Effector CD4-positive, alpha-beta T cell (primary cell): ENCODE measurements around the gene UBR1.
"Not testable (repeated sequence)": the region's sequence is repeated elsewhere in the genome, so short reads cannot be mapped to it uniquely, and the experiment has no call there.

Source experiments
- DNase-seq: peaks from one replicate; pipeline ENCODE4 v3.0.0-alpha.2; 2020
- total RNA-seq: gene quantifications from one replicate; lab custom pipeline; 2026; lab: John Stamatoyannopoulos, UW

Gene UBR1
- 122 reads per million, percentile 86 among the genes with 10 or more reads in this experiment for total RNA-seq

DNA sequence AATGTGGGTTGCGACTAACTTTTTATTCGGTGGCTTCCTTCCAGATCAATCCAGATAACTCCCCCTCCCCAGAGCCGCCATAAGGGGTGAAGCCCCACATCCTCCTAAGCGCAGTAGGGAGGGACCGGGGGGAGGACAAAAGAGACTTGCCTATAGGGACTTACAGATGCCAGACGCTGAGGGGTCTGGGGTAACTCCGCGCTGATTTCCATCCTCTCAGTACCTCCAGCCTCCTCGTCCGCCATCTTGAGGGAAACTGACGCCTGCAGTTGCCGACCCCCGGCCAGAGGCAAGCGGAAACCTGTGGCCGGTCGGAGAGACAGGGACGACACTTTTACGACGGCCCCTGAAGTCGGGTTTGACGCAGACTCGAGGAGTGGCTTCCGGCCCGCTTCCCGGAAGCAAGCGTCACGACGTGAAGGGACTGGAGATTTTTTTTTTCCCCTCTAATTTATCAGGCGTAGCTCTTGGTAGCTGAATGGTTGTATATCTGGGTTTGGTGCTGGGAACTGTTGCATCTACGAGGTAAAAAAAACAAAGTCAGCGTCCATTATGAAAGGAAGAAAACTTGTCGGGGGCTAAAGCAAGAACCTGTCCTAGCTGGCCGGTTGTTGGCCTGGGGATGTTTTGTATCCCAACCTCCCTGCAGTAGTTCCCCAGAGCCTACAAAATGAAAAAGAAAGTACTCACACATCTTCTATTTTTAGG, at the start of gene UBR1:
UBR1 (minus strand) TSS at position 261 of the 708 bp plus-strand sequence; CDS start at position 245, 16 bp downstream.
- DNase-seq, result peak; percentile 85

GRCh38 chr15:43153269-43153668, 47.4 kb upstream of the UBR1 start:
- DNase-seq, result no peak

- DNase-seq, result no peak
Measured at GRCh38 chr15:43151688-43152087, 45.9 kb upstream of the UBR1 start.

DNA sequence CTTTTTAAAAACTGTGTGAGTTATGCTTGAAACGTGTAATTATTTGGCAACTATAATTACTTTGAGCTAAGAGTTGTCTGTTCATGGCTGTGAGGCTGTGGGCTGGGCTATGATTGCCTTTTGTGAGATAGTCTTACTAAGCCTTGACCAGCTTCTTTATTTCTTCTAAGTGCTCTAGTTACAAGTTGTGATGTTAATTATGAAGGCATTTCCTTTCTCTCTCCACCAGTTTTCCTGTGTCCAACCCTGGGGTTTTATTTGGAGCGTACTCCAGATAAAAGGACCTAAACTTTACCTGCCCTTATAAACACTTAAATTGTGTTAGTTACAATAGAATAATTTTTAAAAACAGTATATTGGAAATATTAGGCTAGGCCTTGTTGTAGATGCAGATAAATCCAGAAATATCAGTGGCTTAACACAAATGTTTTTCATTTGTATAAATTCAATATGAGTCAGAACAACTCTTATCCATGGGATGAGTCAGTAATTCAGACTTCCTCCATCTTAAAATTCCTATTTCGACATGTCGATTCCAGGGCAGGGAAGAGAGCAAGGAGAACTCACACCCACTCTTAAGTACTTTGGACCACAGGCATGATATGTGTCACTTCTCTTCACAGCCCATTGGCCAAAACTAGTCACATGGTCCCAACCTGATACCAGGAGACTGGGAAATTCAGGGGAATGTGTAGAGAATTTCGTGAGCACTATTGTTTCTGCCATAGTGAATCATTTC, 44.5 kb upstream of the UBR1 start:
- no peak for DNase-seq

- DNase-seq, result no peak
Measured at GRCh38 chr15:43146184-43146583, 40.3 kb upstream of the UBR1 start.

DNA sequence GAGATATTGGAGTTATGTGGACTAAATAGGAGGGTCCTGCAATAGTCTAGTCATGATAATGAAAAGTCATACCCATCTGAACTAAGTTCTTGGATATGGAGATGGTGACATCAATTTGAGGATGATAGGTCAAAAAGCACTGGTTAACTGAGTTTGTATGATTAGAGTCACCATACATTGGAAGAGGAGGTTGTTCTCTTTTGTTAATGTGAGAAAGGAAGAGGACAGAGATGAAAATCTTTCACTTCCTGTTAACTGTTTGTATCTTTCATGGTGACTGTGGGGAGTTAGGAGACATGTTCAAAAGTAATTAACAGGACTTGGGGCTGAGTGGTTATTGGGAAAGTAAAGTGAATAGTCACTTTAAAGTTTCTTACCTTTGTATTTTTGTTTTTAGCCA, 38.7 kb upstream of the UBR1 start:
- DNase-seq, result no peak

DNA sequence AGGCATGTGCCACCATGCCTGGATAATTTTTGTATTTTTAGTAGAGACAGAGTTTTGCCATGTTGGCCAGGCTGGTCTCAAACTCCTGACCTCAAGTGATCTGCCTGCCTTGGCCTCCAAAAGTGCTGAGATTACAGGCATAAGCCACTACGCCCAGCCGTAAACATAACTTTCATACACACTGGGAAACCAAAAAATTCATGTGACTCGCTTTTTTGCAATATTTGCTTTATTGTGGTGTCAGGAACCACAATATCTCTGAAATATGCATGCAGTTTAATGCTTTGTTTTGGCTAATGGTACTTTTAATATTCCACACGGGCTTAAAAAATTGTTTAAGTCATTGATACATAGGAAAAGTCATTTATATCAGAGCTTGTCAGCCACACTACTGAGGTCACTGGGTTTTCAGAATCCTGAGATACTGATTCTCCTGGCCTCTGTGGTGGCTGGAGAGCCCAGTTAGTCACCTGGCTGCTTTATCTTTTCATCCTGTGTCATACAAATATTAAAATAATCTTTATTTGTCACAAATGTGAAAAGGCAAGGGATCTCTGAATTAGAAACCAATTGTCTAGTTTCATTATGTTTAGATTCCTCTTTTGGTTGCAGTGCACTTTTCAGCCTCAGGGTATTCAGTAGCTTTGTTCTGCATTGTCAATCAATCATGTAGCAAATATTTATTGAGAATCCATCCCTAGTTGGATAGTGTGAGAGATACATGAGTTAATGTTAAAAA, 37.5 kb upstream of the UBR1 start:
- no peak for DNase-seq

DNA sequence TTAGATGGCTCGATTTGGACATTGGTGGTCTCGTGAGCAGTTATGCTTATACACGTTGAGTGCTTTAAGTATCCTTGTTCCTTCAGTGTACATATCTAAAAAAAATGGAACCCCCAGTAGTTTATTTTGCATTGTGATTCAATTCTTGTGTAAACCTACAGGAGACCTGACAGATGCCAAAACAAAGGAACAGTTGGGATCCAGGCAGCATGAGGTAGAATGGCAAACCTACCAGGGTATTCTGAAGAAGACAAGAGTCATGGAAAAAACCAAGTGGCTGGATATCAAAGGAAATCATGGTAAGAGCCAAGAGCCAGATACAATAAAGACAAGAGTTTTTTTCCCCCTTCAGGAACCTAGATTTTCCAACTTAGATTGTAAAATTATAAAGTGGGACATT, 29.5 kb upstream of the UBR1 start:
- no peak for DNase-seq

DNA sequence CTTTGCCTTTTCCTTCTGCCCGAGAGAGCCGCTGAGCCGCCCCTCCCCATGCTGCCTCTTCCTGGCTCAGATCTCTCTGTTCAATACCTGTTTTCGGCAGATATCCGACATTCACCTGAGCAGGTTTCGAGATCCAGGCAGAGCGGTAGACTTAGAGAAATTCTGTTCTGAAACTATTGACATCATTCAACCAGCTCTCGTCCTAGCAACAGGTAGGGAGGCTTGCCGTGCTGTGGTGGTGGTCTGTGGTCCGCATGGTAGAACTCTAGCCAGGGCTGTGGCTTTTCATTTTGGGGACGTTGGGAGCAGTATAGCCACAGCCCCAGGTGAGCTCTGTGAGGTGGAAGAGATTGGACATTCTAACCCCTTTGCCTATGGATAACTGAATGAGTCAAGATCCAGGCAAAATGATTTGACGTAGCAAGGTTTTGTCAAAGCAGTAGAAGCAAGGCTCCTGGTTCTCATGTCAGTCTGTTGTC, 28.4 kb upstream of the UBR1 start:
- DNase-seq, result no peak

DNA sequence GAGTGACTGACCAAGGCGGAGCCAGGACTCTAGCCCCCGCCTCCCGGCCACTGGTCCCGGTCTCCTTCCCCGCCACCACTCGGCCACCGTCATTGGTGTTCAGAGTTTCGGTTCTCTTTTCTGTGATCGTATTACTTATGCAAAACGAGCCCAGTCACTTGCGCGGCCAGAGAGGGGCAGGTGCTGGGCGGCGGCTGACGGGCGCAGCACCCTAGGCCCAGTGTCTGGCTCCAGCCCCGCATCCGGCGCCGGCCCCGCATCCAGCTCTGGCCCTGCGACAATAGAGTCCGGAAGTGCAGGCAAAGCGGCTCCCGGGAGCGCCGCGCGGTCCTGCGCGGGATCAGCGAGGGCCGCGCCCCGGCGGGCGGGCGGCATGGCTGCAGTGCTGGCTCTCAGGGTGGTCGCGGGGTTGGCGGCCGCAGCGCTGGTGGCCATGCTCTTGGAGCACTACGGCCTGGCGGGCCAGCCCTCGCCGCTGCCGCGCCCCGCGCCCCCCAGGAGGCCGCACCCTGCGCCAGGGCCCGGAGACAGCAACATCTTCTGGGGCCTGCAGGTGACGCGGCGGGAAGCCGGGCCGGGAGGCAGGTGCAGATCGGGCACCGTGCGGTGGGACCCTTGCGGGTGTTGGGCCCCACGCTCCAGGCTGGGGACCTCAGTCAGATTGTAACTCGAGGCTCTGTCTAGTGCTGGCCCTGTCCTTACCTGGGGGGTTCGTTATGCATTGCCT, 27.8 kb upstream of the UBR1 start, which contains the start of gene TMEM62:
TMEM62 (plus strand) TSS at position 157 of the 727 bp plus-strand sequence; CDS start at position 374, 217 bp downstream.
- peak; percentile 42 for DNase-seq

GRCh38 chr15:43132830-43133429, 27.1 kb upstream of the UBR1 start:
- DNase-seq, result no peak

DNA sequence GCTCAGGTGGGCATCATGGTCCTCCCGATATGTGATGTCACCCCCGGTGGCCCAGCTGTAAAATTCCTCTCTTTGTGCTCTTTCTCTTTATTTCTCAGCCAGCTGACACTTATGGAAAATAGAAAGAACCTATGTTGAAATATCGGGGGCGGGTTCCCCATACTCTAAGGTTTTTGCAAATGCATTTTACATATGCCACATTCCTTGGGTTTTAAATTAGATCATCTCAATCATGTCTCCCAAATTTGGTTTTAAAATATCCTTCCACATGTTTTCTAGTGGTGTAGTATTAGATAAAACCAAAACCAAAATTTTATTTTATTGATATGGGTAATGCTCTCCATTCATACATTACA, 23.1 kb upstream of the UBR1 start:
- no peak for DNase-seq

DNA sequence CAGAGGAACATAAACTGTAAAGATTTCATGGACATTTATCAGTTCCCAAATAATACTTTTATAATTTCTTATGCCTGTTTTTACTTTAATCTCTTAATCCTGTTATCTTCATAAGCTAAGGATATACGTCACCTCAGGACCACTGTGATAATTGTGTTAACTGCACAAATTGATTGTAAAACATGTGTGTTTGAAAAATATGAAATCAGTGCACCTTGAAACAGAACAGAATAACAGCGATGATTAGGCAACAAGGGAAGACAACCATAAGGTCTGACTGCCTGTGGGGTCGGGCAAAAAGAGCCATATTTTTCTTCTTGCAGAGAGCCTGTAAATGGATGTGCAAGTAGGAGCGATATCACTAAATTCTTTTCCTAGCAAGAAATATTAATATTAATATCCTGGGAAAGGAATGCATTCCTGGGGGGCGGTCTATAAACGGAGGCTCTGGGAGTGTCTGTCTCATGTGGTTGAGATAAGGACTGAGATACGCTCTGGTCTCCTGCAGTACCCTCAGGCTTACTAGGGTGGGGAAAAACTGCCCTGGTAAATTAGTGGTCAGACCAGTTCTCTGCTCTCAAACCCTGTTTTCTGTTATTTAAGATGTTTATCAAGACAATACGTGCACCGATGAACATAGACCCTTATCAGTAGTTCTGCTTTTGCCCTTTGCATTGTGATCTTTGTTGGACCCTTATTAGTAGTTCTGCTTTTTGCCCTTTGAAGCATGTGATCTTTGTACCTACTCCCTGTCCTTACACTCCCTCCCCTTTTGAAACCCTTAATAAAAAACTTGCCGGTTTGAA, 22.5 kb upstream of the UBR1 start:
- DNase-seq, result not testable (repeated sequence)

- DNase-seq, result no peak
Measured at GRCh38 chr15:43127752-43128151, 21.9 kb upstream of the UBR1 start.

DNA sequence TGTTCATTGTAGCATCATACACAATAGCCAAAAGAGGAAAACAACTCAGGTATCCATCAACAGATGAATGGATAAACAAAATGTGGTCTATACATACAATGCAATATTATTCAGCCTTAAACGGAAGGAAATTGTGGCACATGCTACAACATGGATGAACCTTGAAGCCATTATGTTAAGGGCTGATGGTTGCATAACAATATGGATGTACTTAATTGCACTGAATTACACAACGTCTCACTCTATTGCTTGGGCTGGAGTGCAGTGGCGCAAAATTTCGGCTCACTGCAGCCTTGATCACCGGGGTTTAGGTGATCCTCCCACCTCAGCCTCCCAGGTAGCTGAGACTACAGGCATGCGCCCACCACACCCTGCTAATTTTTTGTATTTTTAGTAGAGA, 20.5 kb upstream of the UBR1 start:
- DNase-seq, result no peak

DNA sequence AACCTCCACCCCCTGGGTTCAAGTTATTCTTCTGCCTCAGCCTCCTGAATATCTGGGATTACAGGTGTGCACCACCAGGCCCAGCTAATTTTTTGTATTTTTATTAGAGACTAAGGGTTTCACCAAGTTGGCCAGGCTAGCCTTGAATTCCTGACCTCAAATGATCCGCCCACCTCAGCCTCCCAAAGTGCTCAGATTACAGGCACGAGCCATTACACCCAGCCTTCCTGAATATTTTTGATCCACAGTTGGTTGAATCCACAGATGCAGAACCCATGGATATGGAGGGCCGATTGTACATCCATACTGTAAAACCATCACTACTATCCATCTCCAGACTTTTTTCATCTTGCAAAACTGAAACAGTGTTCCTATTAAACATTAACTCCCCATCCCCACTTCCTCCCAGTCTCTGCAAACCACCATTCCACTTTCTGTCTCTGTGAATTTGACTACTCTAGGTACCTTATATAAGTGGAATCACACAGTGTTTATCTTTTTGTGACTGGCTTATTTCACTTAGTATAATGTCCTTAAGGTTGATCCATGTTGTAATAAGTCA, 19.3 kb upstream of the UBR1 start:
- DNase-seq, result no peak

GRCh38 chr15:43121863-43122262, 16.0 kb upstream of the UBR1 start:
- DNase-seq, result no peak

- no peak for DNase-seq
Measured at GRCh38 chr15:43118829-43119228, 13.0 kb upstream of the UBR1 start.

DNA sequence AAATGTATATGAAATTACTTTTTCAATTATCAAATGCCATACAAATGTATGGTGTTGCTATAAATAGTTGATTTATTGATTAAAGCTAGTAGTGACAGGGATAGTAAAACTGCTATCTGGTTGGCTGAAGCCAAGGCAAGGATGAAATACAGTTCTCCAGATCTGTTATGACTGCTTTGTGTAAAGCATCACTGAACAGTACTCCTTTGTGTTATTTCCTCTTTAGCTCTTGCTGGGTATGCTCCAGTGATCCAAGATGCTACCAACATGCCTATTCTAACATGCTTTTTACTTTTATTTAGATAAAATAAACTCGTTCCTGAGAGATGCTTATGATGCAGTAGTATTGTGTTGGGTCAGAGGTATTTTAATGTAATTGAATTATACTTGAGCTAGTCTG, 12.4 kb upstream of the UBR1 start:
- no peak for DNase-seq

GRCh38 chr15:43111354-43111753, 5.5 kb upstream of the UBR1 start:
- no peak for DNase-seq

DNA sequence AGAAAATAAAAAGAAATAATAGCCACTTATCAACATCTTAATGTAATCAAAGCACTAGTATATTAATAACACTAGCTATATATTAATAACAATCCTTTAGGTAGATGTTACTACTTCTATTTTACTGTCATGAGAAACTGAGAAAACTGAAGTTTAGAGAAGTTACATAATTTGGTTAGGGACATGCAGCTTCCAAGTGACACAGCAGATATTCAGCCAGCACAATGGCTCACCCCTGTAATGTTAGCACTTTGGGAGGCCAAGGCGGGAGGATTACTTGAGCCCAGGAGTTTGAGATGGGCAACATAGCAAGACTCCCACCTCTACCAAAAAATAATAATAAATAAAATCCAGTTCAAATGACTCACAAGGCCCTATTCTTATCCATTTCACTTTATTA, 1.9 kb upstream of the UBR1 start:
- DNase-seq, result no peak
